GM08714 (cell line): Measurements from ENCODE around the gene ADPRH.
A peak's percentile ranks its signal among the peaks of the same experiment; 100 is the strongest.
"Not testable (repeated sequence)": the region's sequence is repeated elsewhere in the genome, so short reads cannot be mapped to it uniquely, and the experiment has no call there.

Experiments used
- H3K4me3 ChIP-seq: fragments of 200-500 bp; sonication (Bioruptor generic); 2 replicates; pipeline ENCODE4 v1.5.1; 2014; ENCODE audit warnings: mild to moderate bottlenecking, low read length, inconsistent platforms
- ZNF274 ChIP-seq: IDR thresholded peaks from 2 replicates; pipeline ENCODE4 v1.6.1; 2012; ENCODE audit warnings: mild to moderate bottlenecking, low read depth, low read length

The ADPRH gene

GRCh38 chr3:119553823-119554415 lies 25.4 kb upstream of the ADPRH start:
- no peak for TF ChIP-seq ZNF274
- H3K4me3 ChIP-seq, result peak overlapping the region; percentile 98; the same call in 1 of the 2 replicates

GRCh38 chr3:119555309-119555735 lies 24.0 kb upstream of the ADPRH start:
- peak overlapping the region; percentile 98 for H3K4me3 ChIP-seq
- TF ChIP-seq ZNF274, result no peak

- H3K4me3 ChIP-seq, result peak overlapping the region; percentile 98
Observed at GRCh38 chr3:119555929-119556328, 23.4 kb upstream of the ADPRH start.

GRCh38 chr3:119557192-119557876 lies 22.0 kb upstream of the ADPRH start:
- H3K4me3 ChIP-seq, result peak overlapping the region; percentile 98

More at GRCh38 chr3:119555929-119556328, 23.4 kb upstream of the ADPRH start:
- no peak for TF ChIP-seq ZNF274

GRCh38 chr3:119557877-119558269 lies 21.4 kb upstream of the ADPRH start:
- TF ChIP-seq ZNF274, result no peak
- H3K4me3 ChIP-seq, result peak overlapping the region; percentile 98

More at GRCh38 chr3:119557192-119557876, 22.0 kb upstream of the ADPRH start:
- no peak for TF ChIP-seq ZNF274

GRCh38 chr3:119558626-119559317 lies 20.5 kb upstream of the ADPRH start:
- H3K4me3 ChIP-seq, result peak overlapping the region; percentile 98
- TF ChIP-seq ZNF274, result no peak

GRCh38 chr3:119559441-119559963 lies 19.8 kb upstream of the ADPRH start, which contains the start of gene CD80:
Gene CD80 (minus strand): TSS chr3:119559614. CDS start chr3:119557728, 1,886 bp downstream.
- TF ChIP-seq ZNF274, result no peak
- H3K4me3 ChIP-seq, result peak within 1 kb of the TSS; percentile 98

- peak overlapping the region; percentile 52 for H3K4me3 ChIP-seq
- TF ChIP-seq ZNF274, result no peak
Observed at GRCh38 chr3:119560160-119560559, 19.1 kb upstream of the ADPRH start.

- peak overlapping the region; percentile 23 for H3K4me3 ChIP-seq
- no peak for TF ChIP-seq ZNF274
Observed at GRCh38 chr3:119562307-119562961, 16.9 kb upstream of the ADPRH start.

GRCh38 chr3:119563334-119563733 lies 16.0 kb upstream of the ADPRH start:
- not testable (repeated sequence) for H3K4me3 ChIP-seq

GRCh38 chr3:119569156-119569555 lies 10.1 kb upstream of the ADPRH start:
- no peak for TF ChIP-seq ZNF274
- H3K4me3 ChIP-seq, result no peak overlapping the region

GRCh38 chr3:119570229-119570628 lies 9.1 kb upstream of the ADPRH start:
- peak overlapping the region; percentile 29; the same call in 1 of the 2 replicates for H3K4me3 ChIP-seq
- no peak for TF ChIP-seq ZNF274

- no peak for TF ChIP-seq ZNF274
- H3K4me3 ChIP-seq, result no peak overlapping the region
Observed at GRCh38 chr3:119571230-119571629, 8.1 kb upstream of the ADPRH start.

- TF ChIP-seq ZNF274, result no peak
- no peak overlapping the region for H3K4me3 ChIP-seq
Observed at GRCh38 chr3:119571688-119572087, 7.6 kb upstream of the ADPRH start.
